IMR-90 (cell line): ENCODE measurements around the gene ZP3. TPM values are rescaled to one million over a fixed set of nuclear protein-coding genes. Genes with fewer than 3 reads are reported as not detected.

Experiments
- ATAC-seq: fragments of 200-7000 bp; cut with Tn5 transposase; 2 replicates; pipeline ENCODE4 v1.9.1; 2020; ENCODE audit warnings: low read depth, mild to moderate bottlenecking, moderate library complexity
- BruUV-seq: library from RNA; stranded (reverse); fragments of 400-500 nt; replicated peaks from 2 replicates; lab custom pipeline; 2021; lab: Mats Ljungman, UMichigan
- CTCF ChIA-PET: fragments of 300-600 bp; formaldehyde crosslinking; extraction: SDS; loops from one replicate; lab custom pipeline; 2021; ENCODE audit warnings: antibody characterized with exemption; lab: Yijun Ruan, JAX
- POLR2A ChIA-PET: fragments of 300-600 bp; sonication (Branson Sonifier 250); formaldehyde crosslinking; loops from one replicate; lab custom pipeline; 2022; ENCODE audit warnings: antibody characterized with exemption; ENCODE audit not compliant: unreplicated experiment; lab: Charles Lee
- DNase-seq: peaks from one replicate; pipeline ENCODE4 v3.0.0; 2013
- H2AFZ ChIP-seq: replicated peaks from 2 replicates; pipeline ENCODE3; 2013; ENCODE audit warnings: low read length, mild to moderate bottlenecking; ENCODE audit not compliant: poor library complexity
- H2AK5ac ChIP-seq: 2 replicates; pipeline ENCODE4 v1.6.1; 2013; ENCODE audit warnings: low read depth, low read length, inconsistent platforms
- H2AK9ac ChIP-seq: replicated peaks from 2 replicates; pipeline ENCODE3; 2013; ENCODE audit warnings: mild to moderate bottlenecking, low read depth, low read length, moderate library complexity; ENCODE audit not compliant: poor library complexity
- H2BK120ac ChIP-seq: 2 replicates; pipeline ENCODE4 v1.6.1; 2013; ENCODE audit warnings: low read depth, low read length, inconsistent platforms
- H2BK15ac ChIP-seq: 3 replicates; pipeline ENCODE4 v1.6.1; 2013; ENCODE audit warnings: low read depth, low read length, inconsistent platforms
- H2BK20ac ChIP-seq: 2 replicates; pipeline ENCODE4 v1.6.1; 2013; ENCODE audit warnings: low read depth, mild to moderate bottlenecking, inconsistent platforms, low read length, moderate library complexity
- H2BK5ac ChIP-seq: 2 replicates; pipeline ENCODE4 v1.6.1; 2013; ENCODE audit warnings: mild to moderate bottlenecking, low read depth, low read length, inconsistent platforms; ENCODE audit not compliant: poor library complexity, severe bottlenecking
- H3K14ac ChIP-seq: replicated peaks from 2 replicates; pipeline ENCODE4 v1.6.1; 2013; ENCODE audit warnings: low read depth, low read length, inconsistent platforms
- H3K18ac ChIP-seq: 2 replicates; pipeline ENCODE4 v1.6.1; 2013; ENCODE audit warnings: low read depth, low read length, control low read depth
- H3K23ac ChIP-seq: 2 replicates; pipeline ENCODE4 v1.6.1; 2013; ENCODE audit warnings: low read depth, low read length, inconsistent platforms
- H3K27ac ChIP-seq: 2 replicates; pipeline ENCODE4 v1.5.1; 2013; ENCODE audit warnings: mild to moderate bottlenecking, control low read depth, low read length; ENCODE audit not compliant: insufficient read depth
- H3K27me3 ChIP-seq: 2 replicates; pipeline ENCODE4 v1.6.1; 2013; ENCODE audit warnings: low read length; ENCODE audit not compliant: control insufficient read depth, insufficient read depth
- H3K36me3 ChIP-seq: 2 replicates; pipeline ENCODE4 v1.6.1; 2013; ENCODE audit warnings: low read length, mixed read lengths; ENCODE audit not compliant: control insufficient read depth, insufficient read depth
- H3K4ac ChIP-seq: 2 replicates; pipeline ENCODE4 v1.6.1; 2013; ENCODE audit warnings: low read depth, low read length, inconsistent platforms
- H3K4me1 ChIP-seq: 2 replicates; pipeline ENCODE4 v1.6.1; 2013; ENCODE audit warnings: low read length, mixed read lengths; ENCODE audit not compliant: control insufficient read depth, insufficient read depth
- H3K4me2 ChIP-seq: 2 replicates; pipeline ENCODE4 v1.6.1; 2013; ENCODE audit warnings: low read depth, mild to moderate bottlenecking, control low read depth, low read length, moderate library complexity
- H3K4me3 ChIP-seq: 2 replicates; pipeline ENCODE4 v1.5.1; 2013; ENCODE audit warnings: low read depth, mild to moderate bottlenecking, control low read depth, low read length, moderate library complexity; ENCODE audit not compliant: insufficient read depth
- H3K56ac ChIP-seq: 2 replicates; pipeline ENCODE4 v1.6.1; 2013; ENCODE audit warnings: low read length, inconsistent platforms; ENCODE audit not compliant: insufficient read depth; ENCODE audit errors: extremely low read depth
- H3K79me1 ChIP-seq, 2 experiments: 2 replicates each; pipeline ENCODE4 v1.6.1; 2013; ENCODE audit warnings: low read length in 2 of 2, inconsistent platforms in 1 of 2, low read depth in 1 of 2
- H3K9ac ChIP-seq: 2 replicates; pipeline ENCODE4 v1.6.1; 2013; ENCODE audit warnings: low read depth, low read length, control low read depth
- H3K9me1 ChIP-seq: 2 replicates; pipeline ENCODE4 v1.6.1; 2013; ENCODE audit warnings: low read length, inconsistent platforms; ENCODE audit not compliant: insufficient read depth
- H3K9me3 ChIP-seq: 2 replicates; pipeline ENCODE4 v1.6.1; 2013; ENCODE audit warnings: low read length; ENCODE audit not compliant: control insufficient read depth, insufficient read depth
- H4K20me1 ChIP-seq: 2 replicates; pipeline ENCODE4 v1.6.1; 2013; ENCODE audit warnings: low read length, inconsistent platforms; ENCODE audit not compliant: insufficient read depth
- H4K5ac ChIP-seq: 2 replicates; pipeline ENCODE4 v1.6.1; 2013; ENCODE audit warnings: mild to moderate bottlenecking, low read depth, low read length, control low read depth
- H4K8ac ChIP-seq, 2 experiments: 2 replicates each; pipeline ENCODE4 v1.6.1; 2013; ENCODE audit warnings: low read depth in 2 of 2, low read length in 2 of 2, control low read depth in 1 of 2, inconsistent platforms in 1 of 2
- H4K91ac ChIP-seq: 2 replicates; pipeline ENCODE4 v1.6.1; 2013; ENCODE audit warnings: low read depth, low read length, inconsistent platforms; ENCODE audit not compliant: insufficient read depth
- BHLHE40 ChIP-seq: fragments of 150-350 bp; IDR thresholded peaks from 2 replicates; pipeline ENCODE4 v1.6.1; 2016; ENCODE audit warnings: mild to moderate bottlenecking, low read depth, low read length
- CEBPB ChIP-seq: IDR thresholded peaks from 2 replicates; pipeline ENCODE4 v1.6.1; 2012; ENCODE audit warnings: low read depth, low read length, improper control_type of control experiment
- CHD1 ChIP-seq: IDR thresholded peaks from 2 replicates; pipeline ENCODE4 v1.6.1; 2012; ENCODE audit warnings: low read depth, low read length, improper control_type of control experiment
- FOS ChIP-seq: fragments of 150-350 bp; IDR thresholded peaks from 2 replicates; pipeline ENCODE4 v1.6.1; 2016; ENCODE audit warnings: low read depth, low read length
- MAFK ChIP-seq: IDR thresholded peaks from 2 replicates; pipeline ENCODE4 v1.6.1; 2012; ENCODE audit warnings: low read depth, low read length, improper control_type of control experiment
- MAZ ChIP-seq: IDR thresholded peaks from 2 replicates; pipeline ENCODE4 v1.6.1; 2012; ENCODE audit warnings: low read depth, mild to moderate bottlenecking, low read length, improper control_type of control experiment, moderate library complexity, borderline replicate concordance
- MXI1 ChIP-seq: IDR thresholded peaks from 2 replicates; pipeline ENCODE4 v1.6.1; 2012; ENCODE audit warnings: low read depth, mild to moderate bottlenecking, low read length, moderate library complexity, borderline replicate concordance
- NFE2L2 ChIP-seq: fragments of 150-350 bp; IDR thresholded peaks from 2 replicates; pipeline ENCODE4 v1.6.1; 2016; ENCODE audit warnings: low read depth, mild to moderate bottlenecking, low read length
- POLR2A ChIP-seq: IDR thresholded peaks from 2 replicates; pipeline ENCODE4 v1.6.1; 2012; ENCODE audit warnings: mild to moderate bottlenecking, low read depth, low read length
- RAD21 ChIP-seq: IDR thresholded peaks from 2 replicates; pipeline ENCODE4 v1.6.1; 2012; ENCODE audit warnings: low read length, improper control_type of control experiment
- RCOR1 ChIP-seq: IDR thresholded peaks from 2 replicates; pipeline ENCODE4 v1.6.1; 2012; ENCODE audit warnings: mild to moderate bottlenecking, low read length, improper control_type of control experiment; ENCODE audit not compliant: insufficient replicate concordance
- RFX5 ChIP-seq: IDR thresholded peaks from 2 replicates; pipeline ENCODE4 v1.8.0; 2012; ENCODE audit warnings: low read depth, mild to moderate bottlenecking, low read length, moderate library complexity
- SMC3 ChIP-seq: fragments of 150-350 bp; IDR thresholded peaks from 2 replicates; pipeline ENCODE4 v1.6.1; 2016; ENCODE audit warnings: low read depth, mild to moderate bottlenecking, antibody characterized with exemption, low read length, moderate library complexity
- WGBS, 2 experiments: methylation state at CpG; one replicate each; pipeline versions ENCODE4 v1.1.5 to v1.1.7; 2013; ENCODE audit warnings: missing lambda C conversion rate in 2 of 2; ENCODE audit not compliant: insufficient read length in 1 of 2; ENCODE audit errors: extremely low coverage in 2 of 2; 5-methylcytosine and 5-hydroxymethylcytosine counted together
- dilution Hi-C: fragments of 300-500 bp; cut with HindIII; formaldehyde crosslinking; loops from one replicate; pipeline ENCODE4 v1.14.3; 2018; ENCODE audit warnings: low sequenced_read_pairs; ENCODE audit not compliant: unreplicated experiment
- in situ Hi-C: fragments of 300-500 bp; cut with MboI; formaldehyde crosslinking; loops from 3 replicates; pipeline ENCODE4 v1.14.3; 2019; ENCODE audit warnings: low sequenced_read_pairs, inconsistent platforms, mixed read lengths
- intact Hi-C: fragments of 100-400 bp; cut with micrococcal nuclease; formaldehyde crosslinking; loops from 2 replicates; pipeline ENCODE4 v1.10.0; 2022
- polyA plus RNA-seq, 3 experiments: library from polyadenylated mRNA; depleted of rRNA; stranded (reverse); fragments of >200 nt; gene quantifications; 2 replicates each; pipeline ENCODE4 v1.2.3, GENCODE V29; 2012; ENCODE audit warnings: low replicate concordance in 1 of 3
- total RNA-seq: library from RNA; depleted of rRNA; stranded (reverse); fragments of >200 nt; gene quantifications from 2 replicates; pipeline ENCODE4 v1.2.3, GENCODE V29; 2012
- TF ChIP-seq, protein P1 (sequence below): fragments of 150-350 bp; IDR thresholded peaks from 2 replicates; pipeline ENCODE4 v1.6.1; 2017; ENCODE audit warnings: mild to moderate bottlenecking, antibody characterized with exemption, low read length, low read depth
- TF ChIP-seq, protein P2 (sequence below): conservative IDR thresholded peaks from 2 replicates; pipeline ENCODE4 v1.5.1; 2012; ENCODE audit warnings: mild to moderate bottlenecking, low read depth, low read length, improper control_type of control experiment
- TF ChIP-seq, protein P3 (sequence below): fragments of 150-350 bp; IDR thresholded peaks from 2 replicates; pipeline ENCODE4 v1.6.1; 2016; ENCODE audit warnings: low read depth, mild to moderate bottlenecking, low read length, moderate library complexity, borderline replicate concordance

The ZP3 gene
- total and polyA plus RNA-seq, 2 of the 4 experiments (the other 2 are of a cell fraction), result 0.54 to 0.67 TPM

DNA sequence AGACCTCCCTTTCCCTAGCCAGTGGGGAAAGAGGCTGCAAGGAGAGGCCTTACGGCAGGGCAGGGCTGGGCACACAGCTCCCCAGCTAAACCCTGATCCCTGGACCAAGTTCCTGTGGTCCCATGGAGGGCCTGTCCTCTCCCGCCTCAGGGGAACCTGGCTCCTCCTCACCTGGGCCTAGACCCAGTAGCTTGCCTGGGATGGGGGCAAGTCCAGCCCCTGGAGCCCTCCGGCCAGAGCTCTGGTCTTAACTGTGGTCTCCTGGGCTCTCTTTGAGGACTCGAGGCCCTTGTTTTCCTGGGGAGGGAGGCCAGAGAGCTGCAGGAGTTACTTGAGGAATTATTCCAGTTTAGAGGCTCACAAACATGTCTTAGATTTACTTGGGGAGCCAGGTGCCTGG, 1.5 kb downstream of the ZP3 start:
- in situ Hi-C loops, result no loop called here
- H3K27me3 ChIP-seq, result no peaks in the 10 kb centered on the region
- H4K5ac ChIP-seq, result no peak overlapping the region
- H2BK5ac ChIP-seq, result no peak overlapping the region
- POLR2A ChIA-PET, result no interaction called here
- no peak overlapping the region for H3K4me2 ChIP-seq
- no peak overlapping the region for H4K91ac ChIP-seq
- intact Hi-C loops, result no loop called here
- H2BK15ac ChIP-seq, result no peak overlapping the region
- 80% methylated on average over 1 of the region's 4 CpGs; no CpG with 5 or more reads in 1 of the 2 experiments for WGBS, 2 experiments
- no peak overlapping the region for H3K27ac ChIP-seq
- no peak overlapping the region for H3K23ac ChIP-seq
- no peak overlapping the region for H3K4me3 ChIP-seq
- H3K4me1 ChIP-seq, result peaks cover 11% of the 10 kb centered on the region
- no peak overlapping the region for H4K8ac ChIP-seq
- no TSS peak for BruUV-seq
- H3K18ac ChIP-seq, result no peak overlapping the region
- H3K9me3 ChIP-seq, result no peaks in the 10 kb centered on the region
- H2BK120ac ChIP-seq, result no peak overlapping the region
- DNase-seq (no peak), ATAC-seq (no peak)
- peaks cover 9% of the 10 kb centered on the region for H3K9me1 ChIP-seq
- dilution Hi-C loops, result no loop called here
- H3K4ac ChIP-seq, result no peak overlapping the region
- H3K14ac ChIP-seq, result no peak overlapping the region
- no peak for TF ChIP-seq FOS
- TF ChIP-seq SMC3, result no peak
- TF ChIP-seq RCOR1, result no peak
- TF ChIP-seq, protein P1, sequence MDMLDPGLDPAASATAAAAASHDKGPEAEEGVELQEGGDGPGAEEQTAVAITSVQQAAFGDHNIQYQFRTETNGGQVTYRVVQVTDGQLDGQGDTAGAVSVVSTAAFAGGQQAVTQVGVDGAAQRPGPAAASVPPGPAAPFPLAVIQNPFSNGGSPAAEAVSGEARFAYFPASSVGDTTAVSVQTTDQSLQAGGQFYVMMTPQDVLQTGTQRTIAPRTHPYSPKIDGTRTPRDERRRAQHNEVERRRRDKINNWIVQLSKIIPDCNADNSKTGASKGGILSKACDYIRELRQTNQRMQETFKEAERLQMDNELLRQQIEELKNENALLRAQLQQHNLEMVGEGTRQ, result no peak
- no peak for TF ChIP-seq POLR2A
- no peak for TF ChIP-seq MXI1
- no peak for TF ChIP-seq RFX5
- TF ChIP-seq RAD21, result no peak
- no peak for TF ChIP-seq BHLHE40
- no peak for TF ChIP-seq MAZ
- TF ChIP-seq, protein P2, sequence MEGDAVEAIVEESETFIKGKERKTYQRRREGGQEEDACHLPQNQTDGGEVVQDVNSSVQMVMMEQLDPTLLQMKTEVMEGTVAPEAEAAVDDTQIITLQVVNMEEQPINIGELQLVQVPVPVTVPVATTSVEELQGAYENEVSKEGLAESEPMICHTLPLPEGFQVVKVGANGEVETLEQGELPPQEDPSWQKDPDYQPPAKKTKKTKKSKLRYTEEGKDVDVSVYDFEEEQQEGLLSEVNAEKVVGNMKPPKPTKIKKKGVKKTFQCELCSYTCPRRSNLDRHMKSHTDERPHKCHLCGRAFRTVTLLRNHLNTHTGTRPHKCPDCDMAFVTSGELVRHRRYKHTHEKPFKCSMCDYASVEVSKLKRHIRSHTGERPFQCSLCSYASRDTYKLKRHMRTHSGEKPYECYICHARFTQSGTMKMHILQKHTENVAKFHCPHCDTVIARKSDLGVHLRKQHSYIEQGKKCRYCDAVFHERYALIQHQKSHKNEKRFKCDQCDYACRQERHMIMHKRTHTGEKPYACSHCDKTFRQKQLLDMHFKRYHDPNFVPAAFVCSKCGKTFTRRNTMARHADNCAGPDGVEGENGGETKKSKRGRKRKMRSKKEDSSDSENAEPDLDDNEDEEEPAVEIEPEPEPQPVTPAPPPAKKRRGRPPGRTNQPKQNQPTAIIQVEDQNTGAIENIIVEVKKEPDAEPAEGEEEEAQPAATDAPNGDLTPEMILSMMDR, result no peak
- no peak for TF ChIP-seq CEBPB
- TF ChIP-seq NFE2L2, result no peak
- no peak for TF ChIP-seq MAFK
- TF ChIP-seq CHD1, result no peak
- TF ChIP-seq, protein P3, sequence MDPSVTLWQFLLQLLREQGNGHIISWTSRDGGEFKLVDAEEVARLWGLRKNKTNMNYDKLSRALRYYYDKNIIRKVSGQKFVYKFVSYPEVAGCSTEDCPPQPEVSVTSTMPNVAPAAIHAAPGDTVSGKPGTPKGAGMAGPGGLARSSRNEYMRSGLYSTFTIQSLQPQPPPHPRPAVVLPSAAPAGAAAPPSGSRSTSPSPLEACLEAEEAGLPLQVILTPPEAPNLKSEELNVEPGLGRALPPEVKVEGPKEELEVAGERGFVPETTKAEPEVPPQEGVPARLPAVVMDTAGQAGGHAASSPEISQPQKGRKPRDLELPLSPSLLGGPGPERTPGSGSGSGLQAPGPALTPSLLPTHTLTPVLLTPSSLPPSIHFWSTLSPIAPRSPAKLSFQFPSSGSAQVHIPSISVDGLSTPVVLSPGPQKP, result no peak
- CTCF ChIA-PET, result interaction anchor here (0.5 kb wide), 1 partner anchor 11 kb away, joined by 4 read pairs; no protein-coding TSS in a partner anchor
- H3K56ac ChIP-seq, result no peak overlapping the region
- H2AK9ac ChIP-seq, result no peak overlapping the region
- H4K20me1 ChIP-seq, result no peaks in the 10 kb centered on the region
- H3K36me3 ChIP-seq, result no peaks in the 10 kb centered on the region
- H2AK5ac ChIP-seq, result no peak overlapping the region
- no peaks in the 10 kb centered on the region for H3K79me1 ChIP-seq
- no peak overlapping the region for H2BK20ac ChIP-seq
- H3K9ac ChIP-seq, result no peak overlapping the region
- H2AFZ ChIP-seq, result no peak overlapping the region
